H9 (cell line): Measurements from ENCODE around the gene SMIM41. TPM values are rescaled to one million over a fixed set of nuclear protein-coding genes. Genes with fewer than 3 reads are reported as not detected.

Source experiments
- DNase-seq: peaks from one replicate; pipeline ENCODE4 v3.0.0-alpha.2; 2017
- H2AFZ ChIP-seq: one replicate; pipeline ENCODE4 v1.6.1; 2013; ENCODE audit warnings: mild to moderate bottlenecking, low read length, control low read depth, moderate library complexity
- H2AK5ac ChIP-seq: 2 replicates; pipeline ENCODE4 v1.6.1; 2013; ENCODE audit warnings: low read length, control low read depth, mixed read lengths; ENCODE audit not compliant: insufficient read length
- H2BK120ac ChIP-seq: one replicate; pipeline ENCODE4 v1.6.1; 2013; ENCODE audit warnings: low read depth, mild to moderate bottlenecking, low read length, control low read depth, inconsistent platforms; ENCODE audit not compliant: poor library complexity, severe bottlenecking
- H2BK12ac ChIP-seq: 2 replicates; pipeline ENCODE4 v1.6.1; 2013; ENCODE audit warnings: low read length, control low read depth, mixed read lengths, low read depth; ENCODE audit not compliant: insufficient read length
- H2BK15ac ChIP-seq: 2 replicates; pipeline ENCODE4 v1.6.1; 2013; ENCODE audit warnings: low read depth, low read length, control low read depth
- H2BK20ac ChIP-seq: one replicate; pipeline ENCODE4 v1.6.1; 2013; ENCODE audit warnings: low read depth, mild to moderate bottlenecking, low read length, control low read depth, inconsistent platforms; ENCODE audit not compliant: poor library complexity, severe bottlenecking
- H2BK5ac ChIP-seq: 2 replicates; pipeline ENCODE4 v1.6.1; 2013; ENCODE audit warnings: low read length, control low read depth, mixed read lengths; ENCODE audit not compliant: insufficient read length
- H3K14ac ChIP-seq: 2 replicates; pipeline ENCODE4 v1.6.1; 2013; ENCODE audit warnings: low read length, control low read depth; ENCODE audit not compliant: insufficient read depth
- H3K18ac ChIP-seq: 2 replicates; pipeline ENCODE4 v1.6.1; 2013; ENCODE audit warnings: low read depth, mild to moderate bottlenecking, mixed read lengths, low read length, control low read depth; ENCODE audit not compliant: insufficient read length
- H3K23ac ChIP-seq: 2 replicates; pipeline ENCODE4 v1.6.1; 2013; ENCODE audit warnings: low read length, control low read depth, mixed read lengths, low read depth; ENCODE audit not compliant: insufficient read length
- H3K23me2 ChIP-seq: 2 replicates; pipeline ENCODE4 v1.6.1; 2013; ENCODE audit warnings: low read depth, mild to moderate bottlenecking, mixed read lengths, low read length, control low read depth; ENCODE audit not compliant: insufficient read length, poor library complexity, severe bottlenecking
- H3K27ac ChIP-seq: 2 replicates; pipeline ENCODE4 v1.5.1; 2013; ENCODE audit warnings: low read length, control low read depth, mixed read lengths, low read depth; ENCODE audit not compliant: insufficient read length
- H3K27me3 ChIP-seq: 2 replicates; pipeline ENCODE4 v1.6.1; 2013; ENCODE audit warnings: low read length, control low read depth, inconsistent platforms; ENCODE audit not compliant: insufficient read depth
- H3K4ac ChIP-seq: 2 replicates; pipeline ENCODE4 v1.6.1; 2013; ENCODE audit warnings: low read depth, mild to moderate bottlenecking, control low read depth, inconsistent platforms, low read length, moderate library complexity
- H3K4me1 ChIP-seq: 2 replicates; pipeline ENCODE4 v1.6.1; 2013; ENCODE audit warnings: low read length, control low read depth, inconsistent platforms; ENCODE audit not compliant: insufficient read depth
- H3K4me2 ChIP-seq: 2 replicates; pipeline ENCODE4 v1.6.1; 2013; ENCODE audit warnings: low read length, control low read depth, mixed read lengths; ENCODE audit not compliant: insufficient read length, insufficient read depth
- H3K56ac ChIP-seq: 2 replicates; pipeline ENCODE4 v1.6.1; 2013; ENCODE audit warnings: low read depth, mild to moderate bottlenecking, mixed read lengths, low read length, control low read depth; ENCODE audit not compliant: insufficient read length
- H3K79me1 ChIP-seq: 2 replicates; pipeline ENCODE4 v1.6.1; 2013; ENCODE audit warnings: low read depth, mild to moderate bottlenecking, moderate library complexity, low read length, control low read depth, inconsistent platforms; ENCODE audit not compliant: insufficient read depth, poor library complexity, severe bottlenecking
- H3K79me2 ChIP-seq: 2 replicates; pipeline ENCODE4 v1.6.1; 2013; ENCODE audit warnings: low read length, control low read depth, inconsistent platforms; ENCODE audit not compliant: insufficient read depth
- H3K9ac ChIP-seq: 2 replicates; pipeline ENCODE4 v1.6.1; 2013; ENCODE audit warnings: low read length, control low read depth, mixed read lengths; ENCODE audit not compliant: insufficient read length; ENCODE audit errors: extremely low read depth
- H3K9me3 ChIP-seq: one replicate; pipeline ENCODE4 v1.6.1; 2013; ENCODE audit warnings: low read depth, low read length, inconsistent platforms; ENCODE audit not compliant: control insufficient read depth
- H3T11ph ChIP-seq: one replicate; pipeline ENCODE4 v1.6.1; 2013; ENCODE audit warnings: mild to moderate bottlenecking, low read length, control low read depth, inconsistent platforms
- H4K20me1 ChIP-seq: one replicate; pipeline ENCODE4 v1.6.1; 2013; ENCODE audit not compliant: control insufficient read depth, insufficient read length, insufficient read depth
- H4K5ac ChIP-seq: 2 replicates; pipeline ENCODE4 v1.6.1; 2013; ENCODE audit warnings: low read depth, mild to moderate bottlenecking, mixed read lengths, low read length, control low read depth; ENCODE audit not compliant: insufficient read length
- H4K8ac ChIP-seq: replicated peaks from 2 replicates; pipeline ENCODE4 v1.6.1; 2013; ENCODE audit warnings: low read length, control low read depth, mixed read lengths, low read depth; ENCODE audit not compliant: insufficient read length
- H4K91ac ChIP-seq: 2 replicates; pipeline ENCODE4 v1.6.1; 2013; ENCODE audit warnings: low read depth, mild to moderate bottlenecking, moderate library complexity, mixed read lengths, low read length, control low read depth; ENCODE audit not compliant: insufficient read length
- H3K27ac Mint-ChIP-seq, 3 experiments: 2 replicates in 2 of 3; 3 replicates in 1 of 3; pipeline ENCODE4 v1.8.0; 2020 to 2021; ENCODE audit warnings: mixed read lengths in 3 of 3, mild to moderate bottlenecking in 1 of 3, moderate library complexity in 1 of 3
- H3K27me3 Mint-ChIP-seq: 2 replicates; pipeline ENCODE4 v1.8.0; 2021; ENCODE audit warnings: low read depth, mild to moderate bottlenecking, moderate library complexity, mixed read lengths
- H3K36me3 Mint-ChIP-seq, 3 experiments: 2 replicates in 2 of 3; 3 replicates in 1 of 3; pipeline ENCODE4 v1.8.0; 2020 to 2021; ENCODE audit warnings: low read depth in 3 of 3, mixed read lengths in 3 of 3; ENCODE audit not compliant: insufficient read depth in 1 of 3
- H3K4me1 Mint-ChIP-seq, 2 experiments: 2 replicates each; pipeline ENCODE4 v1.8.0; 2020; ENCODE audit warnings: mixed read lengths in 2 of 2
- H3K4me3 Mint-ChIP-seq, 2 experiments: 2 replicates in 1 of 2; 3 replicates in 1 of 2; pipeline ENCODE4 v1.8.0; 2020 to 2021; ENCODE audit warnings: mild to moderate bottlenecking in 2 of 2, mixed read lengths in 2 of 2, moderate library complexity in 1 of 2
- H3K9me3 Mint-ChIP-seq, 2 experiments: 2 replicates in 1 of 2; 3 replicates in 1 of 2; pipeline ENCODE4 v1.8.0; 2020; ENCODE audit warnings: mild to moderate bottlenecking in 2 of 2, mixed read lengths in 2 of 2, moderate library complexity in 1 of 2
- WGBS: extraction: QIAGEN DNeasy Blood & Tissue Kit; methylation state at CpG from one replicate; pipeline ENCODE4 v1.1.7; 2013; ENCODE audit warnings: missing lambda C conversion rate, low lambda C conversion rate, mixed read lengths; ENCODE audit not compliant: insufficient read length; ENCODE audit errors: extremely low coverage; 5-methylcytosine and 5-hydroxymethylcytosine counted together
- total RNA-seq: library from RNA; stranded (reverse); gene quantifications from 2 replicates; pipeline ENCODE4 v1.2.1, GENCODE V29; 2021
- TF ChIP-seq, protein P1 (sequence below): fragments of 200-600 bp; sonication (generic); conservative IDR thresholded peaks from 3 replicates; pipeline ENCODE4 v1.8.0; 2021; ENCODE audit warnings: antibody characterized with exemption, mild to moderate bottlenecking

The SMIM41 gene
- total RNA-seq, 1 experiment from 2014 or later: not detected

DNA sequence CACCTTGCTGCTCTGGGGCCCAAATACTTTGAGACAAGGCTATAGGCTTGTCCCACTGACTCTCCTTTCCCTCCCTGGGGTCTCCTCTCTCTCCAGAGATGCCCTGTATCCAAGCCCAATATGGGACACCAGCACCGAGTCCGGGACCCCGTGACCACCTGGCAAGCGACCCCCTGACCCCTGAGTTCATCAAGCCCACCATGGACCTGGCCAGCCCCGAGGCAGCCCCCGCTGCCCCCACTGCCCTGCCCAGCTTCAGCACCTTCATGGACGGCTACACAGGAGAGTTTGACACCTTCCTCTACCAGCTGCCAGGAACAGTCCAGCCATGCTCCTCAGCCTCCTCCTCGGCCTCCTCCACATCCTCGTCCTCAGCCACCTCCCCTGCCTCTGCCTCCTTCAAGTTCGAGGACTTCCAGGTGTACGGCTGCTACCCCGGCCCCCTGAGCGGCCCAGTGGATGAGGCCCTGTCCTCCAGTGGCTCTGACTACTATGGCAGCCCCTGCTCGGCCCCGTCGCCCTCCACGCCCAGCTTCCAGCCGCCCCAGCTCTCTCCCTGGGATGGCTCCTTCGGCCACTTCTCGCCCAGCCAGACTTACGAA lies 25.2 kb upstream of the SMIM41 start:
- H4K5ac ChIP-seq: no peak overlapping the region
- no peak overlapping the region for H2BK12ac ChIP-seq
- H3K27ac ChIP-seq: no peak overlapping the region
- peaks cover 17% of the 10 kb centered on the region for H3K23me2 ChIP-seq
- TF ChIP-seq, protein P1, sequence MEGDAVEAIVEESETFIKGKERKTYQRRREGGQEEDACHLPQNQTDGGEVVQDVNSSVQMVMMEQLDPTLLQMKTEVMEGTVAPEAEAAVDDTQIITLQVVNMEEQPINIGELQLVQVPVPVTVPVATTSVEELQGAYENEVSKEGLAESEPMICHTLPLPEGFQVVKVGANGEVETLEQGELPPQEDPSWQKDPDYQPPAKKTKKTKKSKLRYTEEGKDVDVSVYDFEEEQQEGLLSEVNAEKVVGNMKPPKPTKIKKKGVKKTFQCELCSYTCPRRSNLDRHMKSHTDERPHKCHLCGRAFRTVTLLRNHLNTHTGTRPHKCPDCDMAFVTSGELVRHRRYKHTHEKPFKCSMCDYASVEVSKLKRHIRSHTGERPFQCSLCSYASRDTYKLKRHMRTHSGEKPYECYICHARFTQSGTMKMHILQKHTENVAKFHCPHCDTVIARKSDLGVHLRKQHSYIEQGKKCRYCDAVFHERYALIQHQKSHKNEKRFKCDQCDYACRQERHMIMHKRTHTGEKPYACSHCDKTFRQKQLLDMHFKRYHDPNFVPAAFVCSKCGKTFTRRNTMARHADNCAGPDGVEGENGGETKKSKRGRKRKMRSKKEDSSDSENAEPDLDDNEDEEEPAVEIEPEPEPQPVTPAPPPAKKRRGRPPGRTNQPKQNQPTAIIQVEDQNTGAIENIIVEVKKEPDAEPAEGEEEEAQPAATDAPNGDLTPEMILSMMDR: no peak
- no peak overlapping the region for H2BK20ac ChIP-seq
- H3K4me1 ChIP-seq: no peaks in the 10 kb centered on the region; the same call in 1 of the 2 replicates
- H3T11ph ChIP-seq: no peak overlapping the region
- no peaks in the 10 kb centered on the region for H3K9me3 ChIP-seq
- Mint-ChIP-seq H3K4me1 (peaks cover 23 to 28% of the 10 kb centered on the region in 2 experiments), H3K27me3 (peaks cover 35% of the 10 kb centered on the region), H3K27ac (no peak overlapping the region), H3K36me3 (peaks cover 0 to 28% (median 26%) of the 10 kb centered on the region in 3 experiments; a peak in 6 of 7 replicates), H3K4me3 (no peak overlapping the region), H3K9me3 (no peaks in the 10 kb centered on the region; a peak in 1 of 5 replicates)
- H2BK120ac ChIP-seq: no peak overlapping the region
- H2AFZ ChIP-seq: no peak overlapping the region
- H3K79me2 ChIP-seq: no peaks in the 10 kb centered on the region
- H4K20me1 ChIP-seq: no peaks in the 10 kb centered on the region
- no peak overlapping the region for H3K56ac ChIP-seq
- H3K27me3 ChIP-seq: peaks cover 3% of the 10 kb centered on the region; the same call in 1 of the 2 replicates
- H3K4me2 ChIP-seq: no peak overlapping the region
- no peak overlapping the region for H2BK5ac ChIP-seq
- H2AK5ac ChIP-seq: no peak overlapping the region
- no peak overlapping the region for H3K9ac ChIP-seq
- no CpG with 5 or more reads among the region's 21 CpGs for WGBS
- no peak overlapping the region for H3K23ac ChIP-seq
- H3K14ac ChIP-seq: no peak overlapping the region
- no peak overlapping the region for H4K8ac ChIP-seq
- no peak for DNase-seq
- no peak overlapping the region for H3K4ac ChIP-seq
- H2BK15ac ChIP-seq: no peak overlapping the region
- no peaks in the 10 kb centered on the region for H3K79me1 ChIP-seq
- H3K18ac ChIP-seq: no peak overlapping the region
- H4K91ac ChIP-seq: no peak overlapping the region
